Activated T-cell treated with anti-CD3 and anti-CD28 coated beads, Interleukin-2, amount 50 U/mL, for 4 hours (primary cell): ENCODE measurements around the gene ZNF175. TPM values are rescaled to one million over a fixed set of nuclear protein-coding genes. Genes with fewer than 3 reads are reported as not detected.

Experiments
- ATAC-seq, 2 donors: fragments of 200-7000 bp; cut with Tn5 transposase; one replicate each; pipeline ENCODE4 v1.10.0; 2021
- DNase-seq: peaks from one replicate; pipeline ENCODE4 v3.0.0-alpha.2; 2020
- H3K27me3 Mint-ChIP-seq: one replicate; pipeline ENCODE4 v1.8.0; 2021; ENCODE audit warnings: low read depth, mixed read lengths
- H3K36me3 Mint-ChIP-seq: one replicate; pipeline ENCODE4 v1.8.0; 2022; ENCODE audit warnings: mixed read lengths; ENCODE audit not compliant: insufficient read depth
- H3K4me1 Mint-ChIP-seq: one replicate; pipeline ENCODE4 v1.8.0; 2021; ENCODE audit warnings: low read depth, mixed read lengths
- H3K4me3 Mint-ChIP-seq: one replicate; pipeline ENCODE4 v1.8.0; 2021; ENCODE audit warnings: mild to moderate bottlenecking, moderate library complexity, mixed read lengths
- H3K9me3 Mint-ChIP-seq: one replicate; pipeline ENCODE4 v1.8.0; 2021; ENCODE audit warnings: mixed read lengths
- total RNA-seq, 3 donors: library from RNA; stranded (reverse); gene quantifications; one replicate each; pipeline ENCODE4 v1.2.1, GENCODE V29; 2021

Gene ZNF175
- 1 to 10 TPM; 5.3 to 7.5 (median 6.0) TPM for total RNA-seq

- H3K4me1 Mint-ChIP-seq = peaks cover 19% of the 10 kb centered on the region
- DNase-seq (peak; percentile 84), ATAC-seq (peak; percentile 98)
- peaks cover 23% of the 10 kb centered on the region for H3K36me3 Mint-ChIP-seq
- H3K4me3 Mint-ChIP-seq = peak within 1 kb of the TSS; percentile 98
- peaks cover 13% of the 10 kb centered on the region for H3K27me3 Mint-ChIP-seq
- peaks cover 3% of the 10 kb centered on the region for H3K9me3 Mint-ChIP-seq
These were observed at the start of gene ZNF175 for GRCh38 chr19:51570962-51571575. ZNF175 (plus strand) TSS chr19:51571283; CDS start chr19:51573330, 2,047 bp downstream.

DNA sequence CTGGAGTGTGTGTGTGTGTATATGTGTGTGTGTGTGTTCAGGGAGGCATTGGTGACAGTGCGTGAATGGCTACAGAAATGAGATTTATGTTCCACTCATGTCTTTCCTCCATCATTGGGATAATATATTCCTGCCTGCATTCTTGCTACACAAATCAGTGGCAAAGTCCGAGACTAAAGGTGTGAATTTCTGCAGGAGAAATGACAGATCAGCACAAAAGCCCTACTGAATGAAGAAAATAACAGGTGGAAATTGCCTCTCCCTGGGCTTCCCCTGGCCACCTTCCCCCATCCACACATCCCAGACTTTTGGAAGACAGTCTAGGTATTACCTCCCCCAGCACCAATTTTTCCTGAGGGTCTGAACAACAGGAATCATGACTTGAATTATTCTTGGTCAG is 49.7 kb upstream of the ZNF175 start:
- ATAC-seq = no peak
- H3K36me3 Mint-ChIP-seq = no peaks in the 10 kb centered on the region
- no peak overlapping the region for H3K4me3 Mint-ChIP-seq
- H3K4me1 Mint-ChIP-seq = no peaks in the 10 kb centered on the region
- no peak for DNase-seq
- H3K9me3 Mint-ChIP-seq = peaks cover 3% of the 10 kb centered on the region
- peaks cover 27% of the 10 kb centered on the region for H3K27me3 Mint-ChIP-seq

GRCh38 chr19:51521781-51522180 is 49.3 kb upstream of the ZNF175 start:
- Mint-ChIP-seq H3K4me1 (no peaks in the 10 kb centered on the region), H3K36me3 (no peaks in the 10 kb centered on the region), H3K4me3 (no peak overlapping the region), H3K27me3 (peaks cover 27% of the 10 kb centered on the region), H3K9me3 (peaks cover 3% of the 10 kb centered on the region)
- DNase-seq (no peak), ATAC-seq (no peak)

GRCh38 chr19:51524666-51525264 is 46.3 kb upstream of the ZNF175 start:
- H3K36me3 Mint-ChIP-seq = no peaks in the 10 kb centered on the region
- peaks cover 26% of the 10 kb centered on the region for H3K27me3 Mint-ChIP-seq
- no peaks in the 10 kb centered on the region for H3K4me1 Mint-ChIP-seq
- no peaks in the 10 kb centered on the region for H3K9me3 Mint-ChIP-seq
- ATAC-seq = no peak
- no peak for DNase-seq
- no peak overlapping the region for H3K4me3 Mint-ChIP-seq

GRCh38 chr19:51525651-51526050 is 45.4 kb upstream of the ZNF175 start:
- Mint-ChIP-seq H3K4me1 (no peaks in the 10 kb centered on the region), H3K36me3 (no peaks in the 10 kb centered on the region), H3K27me3 (peaks cover 28% of the 10 kb centered on the region), H3K4me3 (no peak overlapping the region), H3K9me3 (no peaks in the 10 kb centered on the region)
- ATAC-seq = no peak
- no peak for DNase-seq

- DNase-seq = no peak
- Mint-ChIP-seq H3K27me3 (peaks cover 34% of the 10 kb centered on the region), H3K4me3 (no peak overlapping the region), H3K36me3 (no peaks in the 10 kb centered on the region), H3K4me1 (no peaks in the 10 kb centered on the region), H3K9me3 (no peaks in the 10 kb centered on the region)
- no peak for ATAC-seq
These were observed 41.8 kb upstream of the ZNF175 start for GRCh38 chr19:51529301-51529700.

DNA sequence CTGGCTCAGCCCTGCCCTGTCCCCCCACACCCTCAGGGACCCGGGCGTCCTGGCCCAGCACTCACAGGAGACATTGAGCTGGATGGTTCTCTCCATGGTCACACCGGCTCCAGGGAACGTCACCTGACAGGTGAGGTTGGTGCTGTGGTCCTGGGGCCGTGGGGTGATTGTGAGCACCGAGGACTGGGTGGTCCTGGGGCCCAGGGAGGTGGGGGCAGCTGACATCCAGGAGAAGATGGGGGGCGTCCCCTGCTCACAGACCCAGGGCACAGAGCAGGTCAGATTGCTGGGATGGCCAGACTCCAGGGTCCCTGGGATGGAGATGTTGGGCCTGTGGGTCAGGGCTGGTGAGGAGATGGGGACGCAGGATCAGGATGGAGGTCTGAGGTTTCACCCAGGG is 40.5 kb upstream of the ZNF175 start:
- Mint-ChIP-seq H3K9me3 (peaks cover 4% of the 10 kb centered on the region), H3K27me3 (peaks cover 38% of the 10 kb centered on the region), H3K4me3 (no peak overlapping the region), H3K4me1 (no peaks in the 10 kb centered on the region), H3K36me3 (no peaks in the 10 kb centered on the region)
- ATAC-seq (no peak), DNase-seq (no peak)

DNA sequence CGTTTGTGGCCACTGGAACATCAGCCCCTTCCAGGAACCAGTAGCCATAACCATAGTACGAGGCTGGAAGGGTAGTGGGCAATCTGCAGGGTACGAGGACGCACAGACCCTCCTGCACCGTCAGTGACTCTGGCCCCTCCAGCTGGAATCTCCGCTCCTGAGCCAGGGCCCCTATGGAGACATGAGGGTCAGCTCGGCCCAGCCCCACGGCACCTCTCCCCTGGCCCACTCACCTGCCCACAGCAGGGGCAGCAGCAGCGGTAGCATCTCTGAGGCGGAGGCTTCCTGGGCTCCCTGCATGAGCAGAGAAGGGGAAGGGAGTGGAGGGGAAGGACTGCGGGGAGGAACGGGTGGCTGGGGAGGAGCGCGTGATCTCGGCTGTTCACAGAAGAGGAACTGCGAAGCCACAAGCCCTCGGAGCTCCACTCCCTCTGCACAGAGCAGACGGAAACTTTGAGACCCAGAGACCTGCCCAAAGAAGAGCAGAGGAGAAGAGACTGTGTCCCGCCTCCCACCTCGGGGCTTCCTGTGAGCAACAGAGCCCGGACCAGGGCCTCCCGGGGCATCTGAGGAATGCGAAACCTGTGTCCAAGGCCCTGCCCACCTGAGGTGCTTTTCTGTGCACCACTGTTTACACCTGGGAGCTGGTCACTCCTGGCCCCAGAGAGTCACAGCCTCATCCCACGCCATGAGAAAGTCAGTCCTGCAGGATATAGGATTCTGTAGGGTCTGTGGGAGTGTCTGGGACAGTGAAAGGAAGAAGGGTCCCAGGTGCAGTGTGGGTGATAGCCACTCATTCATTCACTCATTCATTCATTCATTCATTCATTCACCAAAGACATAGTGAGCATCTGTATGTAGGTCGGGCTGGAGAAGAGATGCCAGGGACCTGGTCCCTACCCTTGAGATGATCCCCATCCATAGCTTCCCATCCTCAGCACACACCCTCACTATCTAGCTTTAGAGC is 39.5 kb upstream of the ZNF175 start, which contains the start of gene SIGLEC6:
Gene SIGLEC6 (minus strand): TSS at position 322 of the 967 bp plus-strand sequence. CDS start 22 bp downstream, at position 300.
- no peaks in the 10 kb centered on the region for H3K4me1 Mint-ChIP-seq
- H3K9me3 Mint-ChIP-seq = peaks cover 12% of the 10 kb centered on the region
- H3K4me3 Mint-ChIP-seq = no peak within 1 kb of the TSS
- DNase-seq (no peak), ATAC-seq (peak; percentile 62 to 67)
- H3K27me3 Mint-ChIP-seq = peaks cover 39% of the 10 kb centered on the region
- H3K36me3 Mint-ChIP-seq = no peaks in the 10 kb centered on the region

- DNase-seq = no peak
- H3K27me3 Mint-ChIP-seq = peaks cover 49% of the 10 kb centered on the region
- H3K9me3 Mint-ChIP-seq = peaks cover 13% of the 10 kb centered on the region
- H3K4me3 Mint-ChIP-seq = no peak overlapping the region
- no peak for ATAC-seq
- no peaks in the 10 kb centered on the region for H3K4me1 Mint-ChIP-seq
- no peaks in the 10 kb centered on the region for H3K36me3 Mint-ChIP-seq
These were observed 35.5 kb upstream of the ZNF175 start for GRCh38 chr19:51535535-51535934.

GRCh38 chr19:51539821-51540366 is 31.2 kb upstream of the ZNF175 start:
- DNase-seq (no peak), ATAC-seq (no peak)
- Mint-ChIP-seq H3K4me1 (no peaks in the 10 kb centered on the region), H3K27me3 (peaks cover 51% of the 10 kb centered on the region), H3K36me3 (no peaks in the 10 kb centered on the region), H3K4me3 (no peak overlapping the region), H3K9me3 (peaks cover 13% of the 10 kb centered on the region)

DNA sequence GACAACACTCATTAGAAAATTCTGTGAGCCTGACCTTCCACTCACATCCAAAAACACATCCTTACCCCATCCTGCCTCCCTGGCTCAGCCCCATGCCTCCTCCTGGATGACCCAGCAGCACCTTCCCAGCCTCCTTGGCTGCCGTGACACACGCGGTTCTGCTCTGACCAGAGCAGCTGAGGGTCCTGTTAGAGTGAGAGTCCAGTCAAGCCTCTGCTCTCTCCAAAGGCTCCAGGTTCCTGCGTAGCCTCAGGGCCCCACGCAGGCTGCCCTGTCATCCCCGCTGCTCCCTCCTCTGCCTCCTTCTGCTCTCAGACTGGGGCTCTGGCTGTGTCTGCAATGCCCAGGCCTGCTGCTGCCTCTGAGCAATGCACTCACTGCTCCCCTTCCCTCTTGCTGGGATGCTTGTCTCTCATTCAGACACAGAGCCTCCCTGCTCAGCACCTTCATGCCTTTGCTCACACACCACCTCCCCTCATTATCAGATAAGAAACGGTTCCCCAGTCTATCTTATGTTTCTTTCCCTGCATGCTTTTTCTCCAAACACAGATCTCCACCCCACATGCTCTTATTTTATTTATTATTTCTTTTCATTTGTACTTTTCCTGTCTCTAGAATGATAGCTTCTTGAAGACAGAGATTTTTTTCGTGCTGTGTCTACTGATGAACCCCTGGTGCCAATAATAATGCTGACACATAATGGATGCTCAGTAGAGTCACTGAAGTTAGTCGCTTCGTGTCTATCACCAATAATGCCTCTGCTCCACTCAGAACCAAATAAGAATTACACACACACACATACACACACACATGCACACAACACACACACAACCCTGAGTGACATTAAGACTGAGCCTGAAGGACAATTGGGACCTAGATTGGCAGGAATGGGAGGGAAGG is 29.4 kb upstream of the ZNF175 start:
- H3K9me3 Mint-ChIP-seq = peaks cover under 1% of the 10 kb centered on the region
- H3K27me3 Mint-ChIP-seq = peaks cover 62% of the 10 kb centered on the region
- DNase-seq (no peak), ATAC-seq (no peak)
- H3K4me3 Mint-ChIP-seq = no peak overlapping the region
- H3K36me3 Mint-ChIP-seq = no peaks in the 10 kb centered on the region
- peaks cover 2% of the 10 kb centered on the region for H3K4me1 Mint-ChIP-seq

DNA sequence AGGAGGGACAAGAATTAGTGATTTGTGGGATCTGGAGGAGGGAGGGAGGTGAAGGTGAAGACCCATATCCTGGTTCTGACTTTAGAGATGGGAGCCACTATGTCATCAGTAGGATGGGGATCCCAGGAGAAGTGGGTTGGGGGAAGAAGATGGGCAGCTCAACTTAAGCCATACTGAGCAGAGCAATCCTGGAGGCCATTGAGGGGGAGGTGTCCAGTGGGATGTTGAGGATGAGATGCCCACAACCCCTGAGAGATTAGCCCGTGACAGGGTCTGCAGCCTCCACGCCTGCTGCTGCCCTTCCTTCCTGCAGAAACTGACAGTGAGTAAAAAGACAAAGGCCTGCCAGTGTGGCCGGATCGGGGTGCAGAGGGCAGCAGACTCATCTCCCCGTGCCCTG is 28.4 kb upstream of the ZNF175 start:
- Mint-ChIP-seq H3K9me3 (no peaks in the 10 kb centered on the region), H3K27me3 (peaks cover 63% of the 10 kb centered on the region)

GRCh38 chr19:51544038-51544437 is 27.0 kb upstream of the ZNF175 start:
- peaks cover 6% of the 10 kb centered on the region for H3K4me1 Mint-ChIP-seq
- ATAC-seq = no peak
- peaks cover 64% of the 10 kb centered on the region for H3K27me3 Mint-ChIP-seq

More for the DNA sequence above, 28.4 kb upstream of the ZNF175 start:
- DNase-seq = no peak
- no peak for ATAC-seq
- Mint-ChIP-seq H3K4me3 (no peak overlapping the region), H3K36me3 (no peaks in the 10 kb centered on the region), H3K4me1 (peaks cover 3% of the 10 kb centered on the region)

More at GRCh38 chr19:51544038-51544437, 27.0 kb upstream of the ZNF175 start:
- no peak overlapping the region for H3K4me3 Mint-ChIP-seq
- no peaks in the 10 kb centered on the region for H3K36me3 Mint-ChIP-seq
- H3K9me3 Mint-ChIP-seq = no peaks in the 10 kb centered on the region
- DNase-seq = no peak
